H1 (cell line): ENCODE results near the gene PKD1L1. TPM values are rescaled to one million over a fixed set of nuclear protein-coding genes. Genes with fewer than 3 reads are reported as not detected.

Experiments used
- CTCF ChIA-PET: fragments of 300-600 bp; sonication (Branson Sonifier 250); formaldehyde crosslinking; loops from one replicate; lab custom pipeline; 2021; ENCODE audit not compliant: partially characterized antibody; lab: Charles Lee
- POLR2A ChIA-PET: fragments of 300-600 bp; sonication (Branson Sonifier 250); formaldehyde crosslinking; loops from one replicate; lab custom pipeline; 2021; ENCODE audit warnings: inconsistent platforms; ENCODE audit not compliant: partially characterized antibody; lab: Charles Lee
- DNase-seq, 2 experiments: peaks; one replicate each; pipeline versions ENCODE4 v3.0.0 to v3.0.0-alpha.2; 2010 to 2022; ENCODE audit warnings: low spot score in 2 of 2, low read depth in 1 of 2, mixed read lengths in 1 of 2
- FAIRE-seq: peaks from 2 replicates; lab custom pipeline; 2011; peaks lifted over from hg19 to GRCh38; lab: Jason Lieb, UNC
- H2AFZ ChIP-seq: 2 replicates; pipeline ENCODE4 v1.8.1; 2012; ENCODE audit warnings: low read length, inconsistent platforms
- H2AK5ac ChIP-seq: 2 replicates; pipeline ENCODE4 v1.6.1; 2013; ENCODE audit warnings: low read depth, low read length
- H2BK120ac ChIP-seq: replicated peaks from 2 replicates; pipeline ENCODE3; 2013; ENCODE audit warnings: low read depth, low read length, inconsistent platforms
- H2BK12ac ChIP-seq: 2 replicates; pipeline ENCODE4 v1.6.1; 2013; ENCODE audit warnings: low read depth, low read length
- H2BK15ac ChIP-seq: 2 replicates; pipeline ENCODE4 v1.6.1; 2013; ENCODE audit warnings: low read length
- H2BK20ac ChIP-seq: 2 replicates; pipeline ENCODE4 v1.6.1; 2013; ENCODE audit warnings: low read length
- H2BK5ac ChIP-seq: 2 replicates; pipeline ENCODE4 v1.6.1; 2013; ENCODE audit warnings: low read depth, low read length
- H3K14ac ChIP-seq: 2 replicates; pipeline ENCODE4 v1.6.1; 2013; ENCODE audit warnings: inconsistent platforms; ENCODE audit not compliant: insufficient read length
- H3K18ac ChIP-seq: 2 replicates; pipeline ENCODE4 v1.6.1; 2013; ENCODE audit warnings: low read length; ENCODE audit errors: extremely low read depth
- H3K23ac ChIP-seq: 2 replicates; pipeline ENCODE4 v1.6.1; 2013; ENCODE audit warnings: inconsistent platforms; ENCODE audit not compliant: insufficient read length
- H3K23me2 ChIP-seq: 2 replicates; pipeline ENCODE4 v1.6.1; 2013; ENCODE audit warnings: low read depth, low read length
- H3K27ac ChIP-seq: 2 replicates; pipeline ENCODE4 v1.6.1; 2011; ENCODE audit warnings: low read depth, low read length, inconsistent platforms
- H3K27me3 ChIP-seq, 4 experiments: replicated peaks in 1 of 4; 1 replicate in 1 of 4; 2 replicates in 3 of 4; pipeline versions ENCODE4 v1.6.1 to v1.8.1; 2011 to 2013; ENCODE audit warnings: low read length in 3 of 4, mild to moderate bottlenecking in 3 of 4, inconsistent platforms in 2 of 4, mixed read lengths in 2 of 4, moderate library complexity in 1 of 4; ENCODE audit not compliant: control insufficient read depth in 3 of 4, insufficient read depth in 3 of 4; ENCODE audit errors: extremely low read depth in 1 of 4
- H3K36me3 ChIP-seq, 4 experiments: 2 replicates each; pipeline versions ENCODE4 v1.6.1 to v1.8.1; 2011 to 2013; ENCODE audit warnings: mild to moderate bottlenecking in 4 of 4, low read length in 3 of 4, moderate library complexity in 2 of 4, control low read depth in 1 of 4, inconsistent platforms in 1 of 4; ENCODE audit not compliant: insufficient read depth in 4 of 4, control insufficient read depth in 2 of 4
- H3K4ac ChIP-seq: replicated peaks from 2 replicates; pipeline ENCODE3; 2013; ENCODE audit warnings: low read length, low read depth, mixed read lengths, inconsistent platforms; ENCODE audit not compliant: insufficient read length
- H3K4me1 ChIP-seq, 4 experiments: replicated peaks in 1 of 4; 1 replicate in 1 of 4; 2 replicates in 3 of 4; pipeline versions ENCODE4 v1.6.1 to v1.8.1; 2011 to 2013; ENCODE audit warnings: low read length in 3 of 4, inconsistent platforms in 2 of 4, mixed read lengths in 1 of 4; ENCODE audit not compliant: insufficient read depth in 4 of 4, control insufficient read depth in 3 of 4
- H3K4me2 ChIP-seq, 2 experiments: 2 replicates each; pipeline versions ENCODE4 v1.6.1 to v1.8.1; 2011 to 2013; ENCODE audit warnings: low read depth in 2 of 2, low read length in 2 of 2, control low read depth in 1 of 2, inconsistent platforms in 1 of 2, mild to moderate bottlenecking in 1 of 2; ENCODE audit not compliant: insufficient read depth in 1 of 2
- H3K4me3 ChIP-seq, 4 experiments: fragments of 200-600, 300-600 bp in 1 of 4; sonication (generic), shearing (Covaris generic), sonication (Bioruptor Twin) in 1 of 4; 2 replicates each; pipeline versions ENCODE4 v1.5.1 to v1.8.1; 2011 to 2016; ENCODE audit warnings: low read length in 4 of 4, low read depth in 3 of 4, control low read depth in 2 of 4, inconsistent platforms in 2 of 4, mild to moderate bottlenecking in 2 of 4, mixed read lengths in 1 of 4, moderate library complexity in 1 of 4; ENCODE audit not compliant: insufficient read depth in 2 of 4; ENCODE audit errors: extremely low read depth in 1 of 4
- H3K56ac ChIP-seq: replicated peaks from 2 replicates; pipeline ENCODE3; 2013; ENCODE audit warnings: low read depth, mild to moderate bottlenecking, mixed read lengths, low read length, inconsistent platforms; ENCODE audit not compliant: insufficient read length
- H3K79me1 ChIP-seq: 2 replicates; pipeline ENCODE4 v1.6.1; 2013; ENCODE audit warnings: low read depth, low read length, control low read depth
- H3K79me2 ChIP-seq, 2 experiments: 2 replicates each; pipeline versions ENCODE4 v1.6.1 to v1.8.1; 2012 to 2013; ENCODE audit warnings: low read length in 2 of 2, mild to moderate bottlenecking in 2 of 2, inconsistent platforms in 1 of 2; ENCODE audit not compliant: insufficient read depth in 2 of 2, control insufficient read depth in 1 of 2
- H3K9ac ChIP-seq, 4 experiments: replicated peaks in 1 of 4; 1 replicate in 1 of 4; 2 replicates in 3 of 4; pipeline versions ENCODE4 v1.6.1 to v1.8.1; 2011 to 2013; ENCODE audit warnings: low read depth in 3 of 4, low read length in 3 of 4, control low read depth in 2 of 4, mild to moderate bottlenecking in 2 of 4, moderate library complexity in 2 of 4, inconsistent platforms in 1 of 4; ENCODE audit errors: extremely low read depth in 1 of 4
- H3K9me3 ChIP-seq, 2 experiments: 2 replicates each; pipeline versions ENCODE4 v1.6.1 to v1.8.1; 2012 to 2013; ENCODE audit warnings: mild to moderate bottlenecking in 2 of 2, moderate library complexity in 2 of 2, control low read depth in 1 of 2, inconsistent platforms in 1 of 2, low read depth in 1 of 2, low read length in 1 of 2, mixed read lengths in 1 of 2; ENCODE audit not compliant: insufficient read depth in 2 of 2
- H4K20me1 ChIP-seq, 2 experiments: replicated peaks in 1 of 2; 2 replicates each; pipeline versions ENCODE3 to v1.8.1; 2011 to 2013; ENCODE audit warnings: inconsistent platforms in 2 of 2, low read length in 2 of 2, mild to moderate bottlenecking in 1 of 2; ENCODE audit not compliant: insufficient read depth in 2 of 2, control insufficient read depth in 1 of 2
- H4K5ac ChIP-seq: 2 replicates; pipeline ENCODE4 v1.6.1; 2013; ENCODE audit warnings: low read length, low read depth, mixed read lengths, inconsistent platforms; ENCODE audit not compliant: insufficient read length
- H4K8ac ChIP-seq: 2 replicates; pipeline ENCODE4 v1.8.0; 2013; ENCODE audit warnings: mild to moderate bottlenecking, moderate library complexity, low read length, inconsistent platforms; ENCODE audit not compliant: insufficient read depth; ENCODE audit errors: extremely low read depth
- H4K91ac ChIP-seq: replicated peaks from 2 replicates; pipeline ENCODE3; 2013; ENCODE audit warnings: low read length, mixed read lengths, inconsistent platforms; ENCODE audit not compliant: insufficient read length
- ATF2 ChIP-seq: IDR thresholded peaks from 2 replicates; pipeline ENCODE4 v1.6.1; 2012; ENCODE audit warnings: low read length, inconsistent platforms
- ATF3 ChIP-seq: IDR thresholded peaks from 2 replicates; pipeline ENCODE4 v1.6.1; 2011; ENCODE audit warnings: low read depth, mild to moderate bottlenecking, low read length; ENCODE audit not compliant: insufficient read depth
- CBX8 ChIP-seq: fragments of 300-800, 300-1000 bp; sonication (generic); IDR thresholded peaks from 2 replicates; pipeline ENCODE4 v1.7.1; 2016; ENCODE audit warnings: low read depth, low read length, borderline replicate concordance
- CREB1 ChIP-seq: IDR thresholded peaks from 2 replicates; pipeline ENCODE4 v1.6.1; 2012; ENCODE audit warnings: inconsistent platforms
- CTBP2 ChIP-seq: IDR thresholded peaks from 2 replicates; pipeline ENCODE4 v1.7.0; 2011; ENCODE audit warnings: borderline replicate concordance, mild to moderate bottlenecking, moderate library complexity, mixed read lengths, low read length; ENCODE audit not compliant: insufficient read depth, insufficient read length
- EZH2 ChIP-seq: fragments of 200-600 bp; sonication (generic); IDR thresholded peaks from 2 replicates; pipeline ENCODE4 v1.7.1; 2012; ENCODE audit warnings: low read depth, mild to moderate bottlenecking, moderate library complexity, low read length, inconsistent platforms; ENCODE audit not compliant: severe bottlenecking
- KDM1A ChIP-seq: fragments of 200-600, 300-600 bp; sonication (generic); IDR thresholded peaks from 2 replicates; pipeline ENCODE4 v1.7.1; 2016; ENCODE audit warnings: mild to moderate bottlenecking, low read length, borderline replicate concordance
- KDM4A ChIP-seq: IDR thresholded peaks from one replicate; pipeline ENCODE4 v1.7.1; 2012; ENCODE audit warnings: low read depth, mild to moderate bottlenecking, moderate library complexity, low read length, inconsistent platforms; ENCODE audit not compliant: severe bottlenecking
- PHF8 ChIP-seq: fragments of 200-600 bp; sonication (generic); conservative IDR thresholded peaks from 2 replicates; pipeline ENCODE4 v1.7.1; 2012; ENCODE audit warnings: low read depth, mild to moderate bottlenecking, inconsistent platforms, low read length, moderate library complexity
- YY1 ChIP-seq: IDR thresholded peaks from 2 replicates; pipeline ENCODE4 v1.6.1; 2011; ENCODE audit warnings: low read depth, mild to moderate bottlenecking, low read length
- ZNF274 ChIP-seq: IDR thresholded peaks from 2 replicates; pipeline ENCODE4 v1.7.0; 2012; ENCODE audit warnings: low read length, borderline replicate concordance; ENCODE audit errors: extremely low read depth
- WGBS, 2 experiments: shearing (Covaris generic) in 1 of 2; methylation state at CpG; one replicate each; pipeline versions ENCODE4 v1.1.6 to v1.1.7; 2013 to 2015; ENCODE audit warnings: low lambda C conversion rate in 2 of 2, mixed read lengths in 2 of 2, inconsistent platforms in 1 of 2, low coverage in 1 of 2, missing lambda C conversion rate in 1 of 2; ENCODE audit not compliant: insufficient replicate concordance in 2 of 2, insufficient coverage in 1 of 2, insufficient read length in 1 of 2; ENCODE audit errors: extremely low coverage in 1 of 2, missing lambda C conversion rate in 1 of 2; 5-methylcytosine and 5-hydroxymethylcytosine counted together
- polyA plus RNA-seq, 7 experiments: library from polyadenylated mRNA; depleted of rRNA in 3 of 7; stranded (reverse) in 5 of 7; unstranded in 2 of 7; fragments of >200 nt in 5 of 7; fragments of 200-250 nt in 2 of 7; gene quantifications; 1 replicate in 5 of 7; 2 replicates in 1 of 7; 4 replicates in 1 of 7; pipeline versions ENCODE4 v1.2.1 to v1.2.3, GENCODE V29; 2011 to 2013; ENCODE audit warnings: missing spikeins in 2 of 7, mixed read lengths in 2 of 7
- total RNA-seq: library from RNA; stranded (reverse); fragmentation: NEBNext Ultra II Directional; extraction: Animal tissue kit (Norgen Biotek cat#: 25700); gene quantifications from 2 replicates; pipeline ENCODE4 v1.2.1, GENCODE V29; 2021

The PKD1L1 gene
- total and polyA plus RNA-seq, 2 of the 8 experiments (the other 6 are each of a cell fraction or from before 2014, with no cell fraction given): 0.22 to 0.35 TPM

GRCh38 chr7:47751043-47751442, 197.2 kb downstream of the PKD1L1 start:
- FAIRE-seq (no peak), DNase-seq (peak in 1 of 2 experiments; percentile 8)
- Histone ChIP-seq H4K91ac (no peak overlapping the region), H2BK5ac (no peak overlapping the region), H4K8ac (no peak overlapping the region; the same call in 1 of the 2 replicates), H3K79me1 (no peaks in the 10 kb centered on the region), H3K56ac (no peak overlapping the region), H3K23me2 (no peaks in the 10 kb centered on the region), H2BK12ac (peak overlapping the region; percentile 50; the same call in 1 of the 2 replicates), H3K27ac (no peak overlapping the region), H3K4me1 (no peaks in the 10 kb centered on the region), H3K18ac (no peak overlapping the region), H3K27me3 (no peaks in the 10 kb centered on the region), H2BK20ac (no peak overlapping the region), H3K23ac (no peak overlapping the region), H3K4me3 (no peak overlapping the region), H2BK120ac (no peak overlapping the region), H3K9ac (no peak overlapping the region), H2AFZ (no peak overlapping the region), H3K4ac (no peak overlapping the region), H3K4me2 (no peak overlapping the region), H2BK15ac (no peak overlapping the region), H2AK5ac (0 out of 2 replicates have a peak overlapping the region, but pooled peaks have one; percentile 65), H4K20me1 (no peaks in the 10 kb centered on the region), H3K14ac (no peak overlapping the region), H3K79me2 (no peaks in the 10 kb centered on the region), H4K5ac (no peak overlapping the region), H3K9me3 (no peaks in the 10 kb centered on the region), H3K36me3 (no peaks in the 10 kb centered on the region)
- ChIA-PET POLR2A (no interaction called here), CTCF (interaction anchor here (0.7 to 1.5 kb wide), 7 partner anchors 8 to 241 kb away, joined by 3 to 5 read pairs (median 3); no protein-coding TSS in a partner anchor)
- 74% methylated on average over 5 of the region's 5 CpGs; no CpG with 5 or more reads in 1 of the 2 experiments for WGBS, 2 experiments
- TF ChIP-seq EZH2 (no peak), ATF3 (no peak), ZNF274 (no peak), CBX8 (no peak), CREB1 (no peak), YY1 (no peak), PHF8 (no peak), CTBP2 (no peak), ATF2 (no peak), KDM1A (no peak), KDM4A (no peak)
